Measurements from ENCODE around the gene CRPPA. TPM values are rescaled to one million over a fixed set of nuclear protein-coding genes. Genes with fewer than 3 reads are reported as not detected.

Gene CRPPA
- polyA plus RNA-seq, 3 donors: 0.09 to 0.47 (median 0.36) TPM

DNA sequence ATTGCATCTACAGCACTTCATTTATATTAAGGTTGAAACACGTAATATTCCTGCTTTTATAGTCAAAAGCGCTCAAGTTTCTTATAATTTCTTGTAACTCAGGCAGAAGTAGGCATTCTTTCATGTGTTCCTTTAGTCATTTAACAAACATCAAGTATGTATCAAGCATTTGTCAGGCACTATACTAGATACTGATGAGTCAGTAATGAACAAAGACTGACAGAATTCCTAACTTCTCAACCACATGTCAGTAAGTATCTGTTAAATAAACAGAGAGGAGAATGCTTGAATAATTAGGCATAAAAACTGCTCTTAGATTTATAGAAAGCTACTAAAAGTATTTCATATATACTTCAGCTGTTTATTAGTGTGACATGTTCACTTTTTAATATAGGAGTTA is 9.9 kb downstream of the CRPPA start:
- WGBS (ENCODE audit: insufficient coverage): no CpG with 5 or more reads among the region's 2 CpGs

DNA sequence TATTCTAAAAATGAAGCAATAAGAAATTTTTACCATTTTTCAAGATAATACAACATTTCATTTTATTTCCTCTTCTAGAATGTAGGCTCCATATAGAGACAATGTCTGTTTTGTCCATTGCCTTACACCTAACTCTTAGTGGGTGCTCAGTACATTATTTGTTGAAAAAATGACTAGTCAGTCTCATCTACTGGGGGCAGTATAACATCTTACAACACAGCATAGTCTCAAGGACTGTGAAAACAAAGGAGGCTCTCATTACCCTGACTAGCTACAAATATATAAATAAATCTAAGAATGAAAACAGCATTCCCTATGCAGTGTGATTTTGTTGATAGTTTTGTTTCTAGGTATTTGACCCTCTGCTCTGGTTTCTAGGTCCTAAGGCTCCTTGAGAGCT is 11.6 kb downstream of the CRPPA start:
- H3K27me3 Mint-ChIP-seq (ENCODE audit: low read depth in 3 of 3): peaks cover 44 to 78% (median 63%) of the 10 kb centered on the region in 3 donors
- Histone ChIP-seq H3K79me2 (ENCODE audit: insufficient read depth, low read length) (no peaks in the 10 kb centered on the region), H3K27ac (ENCODE audit: low read depth in 1 of 2, low read length in 2 of 2) (no peak overlapping the region), H3K36me3 (replicated peaks in 1 of 2; ENCODE audit: control insufficient read depth in 1 of 2, insufficient read depth in 2 of 2, low read length in 2 of 2) (no peaks in the 10 kb centered on the region), H3K4me1 (ENCODE audit: control insufficient read depth in 1 of 2, insufficient read depth in 2 of 2, low read length in 2 of 2) (peaks cover 3 to 7% of the 10 kb centered on the region in 2 donors), H3K4me3 (replicated peaks in 1 of 3; ENCODE audit: low read depth in 2 of 3, low read length in 3 of 3) (no peak overlapping the region), H3K9ac (ENCODE audit: insufficient read depth, low read length, poor library complexity, severe bottlenecking) (no peak overlapping the region), H4K20me1 (ENCODE audit: insufficient read depth, low read length) (no peaks in the 10 kb centered on the region), H3K27me3 (ENCODE audit: control insufficient read depth in 2 of 2, insufficient read depth in 2 of 2, low read length in 2 of 2) (peaks cover 71 to 95% of the 10 kb centered on the region in 2 donors), H3K9me3 (replicated peaks in 1 of 2; ENCODE audit: control insufficient read depth in 1 of 2, insufficient read depth in 1 of 2, low read length in 2 of 2) (peaks cover 0 to 4% of the 10 kb centered on the region in 2 donors), H2AFZ (ENCODE audit: insufficient read depth, low read depth, low read length, poor library complexity, severe bottlenecking) (no peak overlapping the region), H3K4me2 (replicated peaks; ENCODE audit: extremely low read depth, low read length, poor library complexity, severe bottlenecking) (no peak overlapping the region)
- peaks cover 0 to 5% (median 1%) of the 10 kb centered on the region in 7 donors for H3K9me3 Mint-ChIP-seq
- peak overlapping the region in 1 of 2 donors; percentile 46 for H3K4me3 Mint-ChIP-seq
- DNase-seq: no peak
- peaks cover 1% of the 10 kb centered on the region for H3K4me1 Mint-ChIP-seq
- no peak overlapping the region for H3K27ac Mint-ChIP-seq
- no peaks in the 10 kb centered on the region for H3K36me3 Mint-ChIP-seq
- TF ChIP-seq, protein P1, sequence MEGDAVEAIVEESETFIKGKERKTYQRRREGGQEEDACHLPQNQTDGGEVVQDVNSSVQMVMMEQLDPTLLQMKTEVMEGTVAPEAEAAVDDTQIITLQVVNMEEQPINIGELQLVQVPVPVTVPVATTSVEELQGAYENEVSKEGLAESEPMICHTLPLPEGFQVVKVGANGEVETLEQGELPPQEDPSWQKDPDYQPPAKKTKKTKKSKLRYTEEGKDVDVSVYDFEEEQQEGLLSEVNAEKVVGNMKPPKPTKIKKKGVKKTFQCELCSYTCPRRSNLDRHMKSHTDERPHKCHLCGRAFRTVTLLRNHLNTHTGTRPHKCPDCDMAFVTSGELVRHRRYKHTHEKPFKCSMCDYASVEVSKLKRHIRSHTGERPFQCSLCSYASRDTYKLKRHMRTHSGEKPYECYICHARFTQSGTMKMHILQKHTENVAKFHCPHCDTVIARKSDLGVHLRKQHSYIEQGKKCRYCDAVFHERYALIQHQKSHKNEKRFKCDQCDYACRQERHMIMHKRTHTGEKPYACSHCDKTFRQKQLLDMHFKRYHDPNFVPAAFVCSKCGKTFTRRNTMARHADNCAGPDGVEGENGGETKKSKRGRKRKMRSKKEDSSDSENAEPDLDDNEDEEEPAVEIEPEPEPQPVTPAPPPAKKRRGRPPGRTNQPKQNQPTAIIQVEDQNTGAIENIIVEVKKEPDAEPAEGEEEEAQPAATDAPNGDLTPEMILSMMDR (IDR thresholded peaks at IDR 0.05): no peak
- intact Hi-C loops (cut with micrococcal nuclease): no loop called here

More for the DNA sequence above, 9.9 kb downstream of the CRPPA start:
- Histone ChIP-seq H3K4me1 (ENCODE audit: control insufficient read depth in 1 of 2, insufficient read depth in 2 of 2, low read length in 2 of 2) (no peaks in the 10 kb centered on the region), H3K4me3 (replicated peaks in 1 of 3; ENCODE audit: low read depth in 2 of 3, low read length in 3 of 3) (no peak overlapping the region), H4K20me1 (ENCODE audit: insufficient read depth, low read length) (no peaks in the 10 kb centered on the region), H3K27ac (ENCODE audit: low read depth in 1 of 2, low read length in 2 of 2) (no peak overlapping the region), H3K4me2 (replicated peaks; ENCODE audit: extremely low read depth, low read length, poor library complexity, severe bottlenecking) (no peak overlapping the region), H3K36me3 (replicated peaks in 1 of 2; ENCODE audit: control insufficient read depth in 1 of 2, insufficient read depth in 2 of 2, low read length in 2 of 2) (no peaks in the 10 kb centered on the region), H3K79me2 (ENCODE audit: insufficient read depth, low read length) (no peaks in the 10 kb centered on the region), H2AFZ (ENCODE audit: insufficient read depth, low read depth, low read length, poor library complexity, severe bottlenecking) (no peak overlapping the region), H3K9me3 (replicated peaks in 1 of 2; ENCODE audit: control insufficient read depth in 1 of 2, insufficient read depth in 1 of 2, low read length in 2 of 2) (no peaks in the 10 kb centered on the region), H3K27me3 (ENCODE audit: control insufficient read depth in 2 of 2, insufficient read depth in 2 of 2, low read length in 2 of 2) (peaks cover 77 to 98% of the 10 kb centered on the region in 2 donors), H3K9ac (ENCODE audit: insufficient read depth, low read length, poor library complexity, severe bottlenecking) (no peak overlapping the region)
- no peak overlapping the region for H3K4me3 Mint-ChIP-seq
- H3K27ac Mint-ChIP-seq: no peak overlapping the region
- intact Hi-C loops (cut with micrococcal nuclease): no loop called here
- H3K36me3 Mint-ChIP-seq: no peaks in the 10 kb centered on the region
- no peaks in the 10 kb centered on the region for H3K4me1 Mint-ChIP-seq
- H3K27me3 Mint-ChIP-seq (ENCODE audit: low read depth in 3 of 3): peaks cover 48 to 86% (median 67%) of the 10 kb centered on the region in 3 donors
- TF ChIP-seq, protein P1 (IDR thresholded peaks at IDR 0.05): no peak
- no peak for DNase-seq
- H3K9me3 Mint-ChIP-seq: peaks cover 0 to 5% (median 1%) of the 10 kb centered on the region in 7 donors
